DMS53 (cell line): ENCODE measurements around the gene MAP3K10.
"Not testable (repeated sequence)": the region's sequence is repeated elsewhere in the genome, so short reads cannot be mapped to it uniquely, and the experiment has no call there.

Experiments used
- DNase-seq: peaks from one replicate; lab custom pipeline; 2025; lab: John Stamatoyannopoulos, UW

MAP3K10 gene

DNA sequence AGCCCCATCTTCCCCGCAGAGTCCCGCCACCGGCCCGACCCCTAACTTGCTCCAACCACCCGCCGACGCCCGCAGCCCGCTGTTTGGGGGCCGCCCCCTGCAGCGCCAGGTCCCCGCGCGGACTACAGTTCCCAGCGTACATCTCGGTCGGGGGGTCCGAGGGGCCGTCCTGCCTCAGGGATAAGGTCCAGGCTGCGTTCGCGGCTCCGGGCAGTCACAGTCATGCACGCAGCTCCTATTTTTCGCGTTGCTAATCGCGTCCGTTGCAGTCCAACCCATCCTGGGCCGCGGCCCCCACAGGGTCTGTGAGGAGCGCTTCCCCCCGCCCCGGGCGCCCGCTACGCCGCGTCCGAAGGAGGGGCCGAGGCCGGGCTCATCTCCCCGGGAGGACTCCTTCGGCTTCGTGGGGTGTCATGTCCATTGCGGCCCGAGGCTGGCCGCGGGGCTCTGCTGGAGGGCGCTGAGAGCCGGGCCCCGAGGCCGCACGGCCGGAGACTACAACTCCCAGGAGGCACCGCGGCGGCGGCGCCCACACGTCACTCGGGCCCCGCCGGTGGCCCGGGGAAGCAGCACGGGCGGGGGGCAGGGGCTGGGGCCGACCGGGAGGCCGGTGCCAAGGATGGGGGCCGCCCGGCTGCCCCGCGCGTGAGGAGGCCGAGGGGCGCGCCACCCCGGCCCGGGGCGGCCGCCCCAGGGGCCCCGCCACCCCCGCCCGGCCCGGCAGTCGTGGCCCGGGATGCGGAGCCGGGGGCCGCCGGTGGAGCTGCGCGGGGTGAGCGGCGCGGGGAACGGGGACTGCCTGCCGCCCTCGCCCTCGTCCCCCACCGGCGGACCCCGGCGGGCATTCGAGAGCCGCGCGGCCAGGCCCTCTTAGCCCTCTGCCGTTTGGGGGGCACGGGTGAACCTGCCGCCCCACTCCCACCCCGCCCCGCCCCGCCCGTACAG, at the start of gene MAP3K10:
Gene MAP3K10 (plus strand): TSS at position 536 of the 945 bp plus-strand sequence. CDS start 606 bp downstream, outside the sequence.
- peak; percentile 90 for DNase-seq

DNA sequence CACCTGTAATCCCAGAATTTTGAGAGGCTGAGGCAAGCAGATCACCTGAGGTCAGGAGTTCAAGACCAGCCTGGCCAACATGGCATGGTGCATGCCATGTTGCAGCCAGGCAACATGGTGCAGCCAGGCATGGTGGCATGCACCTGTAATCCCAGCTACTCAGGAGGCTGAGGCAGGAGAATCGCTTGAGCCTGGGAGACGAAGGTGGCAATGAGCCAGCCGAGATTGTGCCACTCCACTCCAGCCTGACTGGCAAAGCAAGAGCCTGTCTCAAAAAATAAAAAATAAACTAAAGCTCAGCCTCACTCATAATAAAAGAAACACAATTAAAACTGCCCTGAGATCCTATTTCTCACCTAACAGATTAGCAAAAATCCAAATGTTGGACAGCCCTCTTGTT, 49.7 kb upstream of the MAP3K10 start:
- DNase-seq, result no peak

DNA sequence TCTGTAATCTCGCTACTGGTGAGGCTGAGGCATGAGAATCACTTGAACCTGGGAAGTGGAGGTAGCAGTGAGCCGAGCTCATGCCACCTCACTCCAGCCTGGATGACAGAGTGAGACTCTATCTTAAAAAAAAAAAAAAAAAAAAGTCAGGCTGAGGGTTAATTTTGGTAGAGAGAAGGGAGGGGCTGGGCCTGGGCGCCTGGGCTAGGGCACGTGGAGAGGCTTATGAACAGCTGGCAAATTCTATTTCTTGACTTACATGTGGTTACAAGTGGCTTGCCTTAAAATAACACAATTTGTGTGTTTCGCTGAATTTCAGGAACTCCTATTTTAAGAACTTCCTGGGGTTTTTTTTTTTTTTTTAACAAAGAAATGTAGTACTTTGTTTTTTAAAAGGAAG, 47.6 kb upstream of the MAP3K10 start:
- DNase-seq, result no peak

DNA sequence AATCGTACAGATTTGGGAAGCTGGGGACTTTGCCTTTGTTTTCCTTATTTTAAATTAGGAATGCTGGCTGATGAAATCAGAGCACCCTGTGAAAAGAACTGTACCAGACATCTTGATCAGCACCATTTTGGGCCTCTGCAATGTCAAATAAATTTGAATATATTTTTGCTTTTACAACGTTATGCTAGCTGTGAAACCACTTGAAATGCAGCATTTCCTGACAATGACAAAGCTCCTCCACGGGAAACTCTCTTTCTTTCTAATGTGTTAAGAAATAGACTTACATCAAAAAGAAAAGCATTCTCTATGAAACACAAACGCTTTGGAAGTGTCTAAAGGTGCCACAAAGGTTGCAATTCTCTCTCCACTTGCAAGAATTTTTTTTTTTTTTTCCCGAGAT, 47.1 kb upstream of the MAP3K10 start:
- no peak for DNase-seq

DNA sequence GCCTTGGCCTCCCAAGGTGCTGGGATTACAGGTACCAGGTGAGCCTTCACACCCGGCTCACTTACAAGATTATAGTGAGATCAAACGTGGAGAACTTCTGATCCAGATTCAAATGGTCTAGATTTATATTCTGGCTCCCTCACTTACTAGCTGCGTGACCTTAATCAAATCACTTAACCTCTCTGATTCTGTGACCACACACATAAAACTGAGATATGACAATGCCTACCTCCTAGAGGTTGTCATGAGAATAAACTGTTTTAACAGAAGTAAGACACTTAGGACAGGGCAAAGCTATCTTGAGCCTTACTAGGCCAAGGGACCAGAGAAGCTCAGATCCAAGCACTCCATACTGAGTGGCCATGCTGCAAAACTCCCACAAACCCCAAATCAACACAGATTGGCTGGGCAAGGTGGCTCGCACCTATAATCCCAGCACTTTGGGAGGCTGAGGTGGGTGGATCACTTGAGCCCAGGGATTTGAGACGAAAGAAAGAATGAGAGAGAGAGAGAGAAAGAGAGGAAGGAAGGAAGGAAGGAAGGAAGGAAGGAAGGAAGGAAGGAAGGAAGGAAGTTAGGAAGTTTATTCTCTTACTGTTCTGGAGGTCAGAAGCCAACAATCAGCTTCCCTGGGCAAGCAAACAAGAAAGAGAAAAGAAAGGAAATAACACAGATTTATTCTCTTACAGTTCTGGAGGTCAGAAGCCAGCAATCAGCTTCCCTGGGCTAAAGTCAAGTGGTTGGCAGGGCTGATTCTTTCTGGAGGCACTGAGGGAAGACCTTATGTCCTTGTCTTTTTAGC, 46.1 kb upstream of the MAP3K10 start:
- no peak for DNase-seq

DNA sequence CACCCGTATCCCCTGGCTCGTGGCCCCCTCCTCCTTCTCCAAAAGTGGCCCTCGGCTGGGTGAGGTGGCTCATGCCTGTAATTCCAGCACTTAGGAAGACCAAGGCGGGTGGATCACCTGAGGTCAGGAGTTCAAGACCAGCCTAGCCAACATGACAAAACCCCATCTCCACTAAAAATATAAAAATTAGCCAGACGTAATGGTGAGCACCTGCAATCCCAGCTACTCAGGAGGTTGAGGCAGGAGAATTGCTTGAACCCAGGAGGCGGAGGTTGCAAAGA, 45.5 kb upstream of the MAP3K10 start:
- DNase-seq, result not testable (repeated sequence)

DNA sequence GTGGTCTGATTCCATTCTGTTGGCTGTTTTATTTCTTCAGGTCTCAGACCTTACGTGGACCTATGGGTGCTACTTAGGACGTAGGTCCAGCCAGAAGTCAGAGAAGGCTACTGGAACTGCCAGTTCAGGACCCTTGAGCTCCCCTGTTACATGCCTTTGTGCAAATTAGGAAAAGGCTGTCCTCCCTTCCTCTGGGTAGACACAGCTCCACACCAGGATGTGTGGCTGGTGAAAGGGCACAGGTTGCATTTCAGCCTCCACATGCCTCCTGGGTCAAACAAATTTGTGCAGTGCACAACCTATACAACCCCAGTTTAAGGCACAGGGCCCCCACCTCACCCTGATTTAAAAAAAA, 43.9 kb upstream of the MAP3K10 start:
- peak; percentile 44 for DNase-seq

DNA sequence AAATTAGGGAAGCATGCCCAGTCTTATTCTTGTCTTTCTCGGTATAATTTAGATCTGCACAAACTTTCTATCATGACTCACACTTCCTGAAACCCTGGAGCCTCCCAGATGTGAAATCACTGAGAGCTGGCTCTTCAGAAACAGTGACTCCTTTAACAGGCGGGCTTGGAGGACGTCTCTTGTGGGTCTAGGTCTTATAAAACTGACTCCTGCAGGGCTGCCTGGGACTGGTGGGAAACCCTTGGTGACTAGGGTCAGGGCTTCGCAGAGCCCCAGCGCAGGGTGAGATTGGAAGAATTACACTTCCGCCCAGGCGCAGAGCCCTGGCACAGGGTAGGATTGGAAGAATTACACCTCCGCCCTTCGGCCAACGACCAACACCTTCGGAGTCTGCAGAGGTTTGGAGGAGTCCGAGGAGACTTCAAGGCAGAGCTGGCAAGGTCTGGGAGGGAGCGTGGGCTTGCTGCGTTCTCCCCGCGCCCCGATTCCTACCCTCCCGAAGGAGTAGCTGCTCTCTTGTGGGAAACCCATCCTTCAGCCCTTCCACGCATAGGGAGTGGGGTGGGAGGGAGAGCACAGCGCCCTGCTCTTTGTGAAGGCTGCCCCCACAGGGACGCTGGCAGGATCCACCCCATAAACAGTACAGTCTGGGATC, 43.4 kb upstream of the MAP3K10 start:
- peak; percentile 55 for DNase-seq

DNA sequence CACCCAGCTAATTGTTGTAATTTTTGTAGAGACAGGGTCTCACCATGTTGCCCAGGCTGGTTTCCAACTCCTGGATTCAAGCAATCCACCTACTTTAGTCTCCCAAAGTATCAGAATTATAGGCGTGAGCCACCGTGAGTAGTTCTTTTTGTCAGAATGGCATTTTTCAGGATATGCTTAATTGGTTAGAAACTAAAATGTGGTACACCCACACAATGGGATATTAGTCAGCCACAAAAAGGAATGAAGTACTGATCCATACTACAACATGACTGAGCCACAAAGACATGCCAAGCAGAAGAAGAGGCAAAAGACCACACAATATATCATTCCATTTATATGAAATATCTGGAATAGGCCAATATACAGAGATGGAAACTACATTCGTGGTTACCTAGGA, 41.7 kb upstream of the MAP3K10 start:
- DNase-seq, result no peak

DNA sequence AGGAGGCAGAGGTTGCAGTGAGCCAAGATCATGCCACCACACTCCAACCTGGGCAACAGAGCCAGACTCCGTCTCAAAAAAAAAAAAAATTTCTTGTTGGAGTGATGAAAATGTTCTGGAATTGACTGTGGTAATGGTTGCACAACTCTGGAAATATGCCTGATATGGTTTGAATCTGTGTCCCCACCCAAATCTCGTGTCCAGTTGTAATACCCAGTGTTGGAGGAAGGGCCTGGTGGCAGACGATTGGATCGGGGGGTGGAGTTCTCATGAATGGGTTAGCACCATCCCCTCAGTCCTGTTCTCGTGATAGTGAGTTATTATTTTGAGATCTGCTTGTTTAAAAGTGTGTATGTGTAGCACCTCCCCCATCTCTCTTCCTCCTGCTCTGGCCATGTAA, 41.1 kb upstream of the MAP3K10 start:
- no peak for DNase-seq

DNA sequence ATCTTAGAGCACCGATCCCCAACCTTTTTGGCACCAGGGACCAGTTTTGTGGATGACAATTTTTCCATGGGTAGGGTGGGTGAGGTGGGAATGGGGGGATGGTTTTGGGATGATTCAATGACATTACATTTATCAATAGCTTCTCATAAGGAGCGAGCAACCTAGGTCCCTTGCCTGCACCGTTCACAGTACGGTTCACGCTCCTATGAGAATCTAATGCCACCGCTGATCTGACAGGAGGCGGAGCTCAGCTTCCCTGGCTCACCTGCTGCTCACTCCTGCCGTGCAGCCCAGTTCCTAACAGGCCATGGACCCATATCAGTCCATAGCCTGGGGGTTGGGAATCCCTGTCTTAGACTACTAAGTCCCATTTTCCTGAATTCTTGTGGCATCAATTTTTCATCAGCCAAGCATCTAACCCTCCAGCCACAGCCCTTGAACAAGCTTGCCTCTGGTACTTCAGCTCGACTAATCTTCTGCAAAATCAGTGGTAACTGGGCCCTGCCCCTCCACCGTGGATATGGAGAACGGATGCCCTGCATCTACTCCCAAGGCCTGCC, 37.0 kb upstream of the MAP3K10 start:
- no peak for DNase-seq

DNA sequence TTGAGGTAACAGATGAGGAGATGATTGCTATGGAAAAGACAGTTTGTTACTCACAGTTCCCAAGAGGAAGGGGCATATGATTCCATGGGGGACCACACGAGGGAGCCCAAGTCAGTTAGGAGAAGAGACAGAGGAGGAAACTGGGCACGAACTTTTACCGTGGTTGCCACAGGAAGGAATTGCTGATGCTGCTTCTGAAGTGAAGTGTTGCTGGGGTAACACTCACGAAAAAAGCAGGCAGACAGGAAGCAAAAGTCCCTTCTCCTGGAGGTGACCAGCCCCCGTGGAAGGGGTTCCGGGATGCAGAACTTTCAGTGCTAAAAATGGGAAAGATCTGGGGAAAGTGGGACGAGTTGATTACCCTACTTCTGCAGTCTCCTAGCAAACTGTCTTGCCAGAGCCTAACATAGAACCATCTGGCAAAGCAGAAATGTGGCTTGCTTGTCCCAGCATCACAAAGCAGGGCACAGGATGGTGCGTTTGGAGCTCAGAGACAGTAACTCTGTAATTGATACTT, 35.4 kb upstream of the MAP3K10 start:
- DNase-seq, result peak; percentile 71

DNA sequence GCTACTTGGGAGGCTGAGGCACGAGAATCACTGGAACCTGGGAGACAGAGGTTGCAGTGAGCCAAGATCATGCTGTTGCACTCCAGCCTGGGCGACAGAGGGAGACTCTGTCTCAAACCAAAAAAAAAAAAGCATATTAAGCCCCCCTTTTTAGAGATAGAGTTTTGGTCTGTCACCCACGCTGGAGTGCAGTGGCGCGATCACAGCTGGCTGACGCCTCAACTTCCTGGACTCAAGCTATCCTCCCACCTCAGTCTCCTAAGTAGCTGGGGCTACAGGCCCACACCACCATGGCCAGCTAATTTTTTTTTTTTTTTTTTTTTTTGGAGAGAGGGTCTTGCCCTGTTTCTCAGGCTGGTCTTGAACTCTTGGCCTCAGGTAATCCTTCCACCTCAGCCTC, 34.2 kb upstream of the MAP3K10 start:
- DNase-seq, result no peak

DNA sequence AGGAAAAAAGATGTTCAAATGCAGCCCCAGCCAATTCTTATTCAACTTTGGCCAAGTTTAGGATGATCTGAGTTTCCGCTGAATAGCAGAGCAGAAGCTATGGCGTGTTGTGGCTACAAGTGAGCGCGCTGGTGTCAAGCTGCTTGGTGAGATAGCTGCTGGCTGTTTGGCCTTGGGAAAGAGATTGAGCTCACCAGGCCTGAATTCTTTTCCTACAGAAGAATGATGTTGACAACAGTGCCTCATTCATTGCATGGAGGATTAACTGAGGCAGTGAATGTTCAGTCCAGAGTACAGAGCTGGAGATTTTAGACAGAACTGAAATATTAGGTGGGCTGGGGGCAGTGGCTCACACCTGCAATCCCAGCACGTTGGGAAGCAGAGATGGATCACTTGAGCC, 31.5 kb upstream of the MAP3K10 start:
- no peak for DNase-seq

DNA sequence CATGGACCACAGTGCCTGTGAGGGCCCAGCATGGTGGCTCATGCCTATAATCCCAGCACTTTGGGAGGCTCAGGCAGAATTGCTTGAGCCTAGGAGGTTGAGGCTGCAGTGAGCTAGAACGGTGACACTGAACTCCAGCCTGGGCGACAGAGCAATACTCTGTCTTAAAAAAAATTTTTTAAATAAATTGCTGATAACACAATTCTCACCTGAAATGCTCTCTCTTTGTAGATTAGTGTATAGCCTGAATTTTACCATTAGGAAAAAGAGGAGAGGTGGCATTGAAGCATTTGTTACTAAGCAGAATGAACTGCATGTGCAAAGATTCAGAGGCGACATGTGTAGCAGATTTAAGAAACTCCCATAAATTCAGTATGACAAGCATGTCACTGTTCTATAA, 29.1 kb upstream of the MAP3K10 start:
- DNase-seq, result no peak

DNA sequence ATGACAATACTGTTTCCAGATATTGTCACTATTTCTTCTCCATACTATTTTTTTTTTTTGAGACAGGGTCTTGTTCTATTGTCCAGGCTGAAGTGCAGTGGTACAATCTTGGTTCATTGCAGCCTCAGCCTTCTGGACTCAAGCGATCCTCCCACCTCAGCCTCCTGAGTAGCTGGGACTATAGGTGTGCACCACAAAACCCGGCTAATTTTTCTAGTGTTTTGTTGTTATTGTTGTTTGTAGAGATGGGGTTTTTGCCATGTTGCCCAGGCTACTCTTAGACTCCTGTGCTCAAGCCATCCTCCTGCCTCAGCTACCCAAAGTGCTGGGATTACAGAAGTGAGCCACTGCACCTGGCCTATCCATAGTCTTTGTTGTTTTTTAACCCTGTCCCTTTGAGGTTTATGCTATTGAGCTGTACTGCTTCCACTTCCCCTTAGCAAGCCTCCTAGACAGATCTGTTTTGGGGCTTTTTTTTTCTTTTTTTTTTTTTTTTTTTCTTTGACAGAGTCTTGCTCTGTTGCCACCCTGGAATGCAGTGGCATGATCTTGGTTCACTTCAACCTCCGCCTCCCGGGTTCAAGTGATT, 27.6 kb upstream of the MAP3K10 start:
- no peak for DNase-seq

DNA sequence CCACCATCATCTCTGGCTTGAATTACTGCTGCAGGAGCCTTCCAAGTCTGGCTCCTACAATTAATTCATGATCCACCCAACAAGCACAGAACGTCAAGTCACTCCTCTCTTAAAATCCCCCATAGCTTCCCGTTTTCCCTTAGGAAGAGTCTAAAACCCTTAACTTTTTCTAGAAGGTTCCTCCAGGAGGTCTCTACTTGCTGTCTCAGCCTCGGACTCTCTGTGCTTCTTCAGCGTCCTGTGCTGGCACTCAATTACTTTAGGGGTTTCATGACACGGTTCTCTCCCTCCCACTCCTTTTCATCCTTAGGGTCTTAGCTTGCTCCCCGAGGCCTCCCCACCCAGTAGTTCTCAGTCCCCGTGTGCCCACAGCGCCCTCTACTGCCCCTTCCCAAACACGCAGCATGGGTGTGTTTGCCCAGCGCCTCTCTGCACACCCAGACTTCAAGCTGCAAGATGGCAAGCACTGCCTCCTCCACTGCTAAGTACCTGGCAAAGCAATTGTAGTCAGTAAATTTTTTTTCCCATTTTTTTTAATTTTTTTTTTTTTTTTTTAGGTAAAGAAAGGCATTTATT, 25.8 kb upstream of the MAP3K10 start:
- DNase-seq, result peak; percentile 75

DNA sequence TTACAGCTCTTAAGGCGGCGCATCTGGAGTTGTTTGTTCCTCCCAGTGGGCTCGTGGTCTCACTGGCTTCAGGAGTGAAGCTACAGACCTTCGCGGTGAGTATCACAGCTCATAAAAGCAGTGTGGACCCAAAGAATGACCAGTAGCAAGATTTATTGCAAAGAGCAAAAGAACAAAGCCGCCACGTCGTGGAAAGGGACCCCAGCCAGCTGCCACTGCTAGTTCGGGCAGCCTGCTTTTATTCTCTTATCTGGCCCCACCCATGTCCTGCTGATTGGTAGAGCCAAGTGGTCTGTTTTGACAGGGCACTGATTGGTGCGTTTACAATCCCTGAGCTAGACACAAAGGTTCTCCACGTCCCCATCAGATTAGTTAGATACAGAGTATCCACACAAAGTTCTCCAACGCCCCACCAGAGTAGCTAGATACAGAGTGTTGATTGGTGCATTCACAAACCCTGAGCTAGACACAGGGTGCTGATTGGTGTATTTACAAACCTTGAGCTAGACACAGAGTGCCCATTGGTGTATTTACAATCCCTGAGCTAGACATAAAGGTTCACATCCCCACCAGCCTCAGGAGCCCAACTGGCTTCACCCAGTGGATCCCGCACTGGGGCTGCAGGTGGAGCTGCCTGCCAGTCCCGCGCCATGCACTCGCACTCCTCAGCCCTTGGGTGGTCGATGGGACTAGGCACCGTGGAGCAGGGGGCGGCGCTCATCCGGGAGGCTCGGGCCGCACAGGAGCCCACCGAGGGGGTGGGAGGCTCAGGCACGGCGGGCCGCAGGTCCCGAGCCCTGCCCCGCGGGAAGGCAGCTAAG, 21.5 kb upstream of the MAP3K10 start:
- not testable (repeated sequence) for DNase-seq

DNA sequence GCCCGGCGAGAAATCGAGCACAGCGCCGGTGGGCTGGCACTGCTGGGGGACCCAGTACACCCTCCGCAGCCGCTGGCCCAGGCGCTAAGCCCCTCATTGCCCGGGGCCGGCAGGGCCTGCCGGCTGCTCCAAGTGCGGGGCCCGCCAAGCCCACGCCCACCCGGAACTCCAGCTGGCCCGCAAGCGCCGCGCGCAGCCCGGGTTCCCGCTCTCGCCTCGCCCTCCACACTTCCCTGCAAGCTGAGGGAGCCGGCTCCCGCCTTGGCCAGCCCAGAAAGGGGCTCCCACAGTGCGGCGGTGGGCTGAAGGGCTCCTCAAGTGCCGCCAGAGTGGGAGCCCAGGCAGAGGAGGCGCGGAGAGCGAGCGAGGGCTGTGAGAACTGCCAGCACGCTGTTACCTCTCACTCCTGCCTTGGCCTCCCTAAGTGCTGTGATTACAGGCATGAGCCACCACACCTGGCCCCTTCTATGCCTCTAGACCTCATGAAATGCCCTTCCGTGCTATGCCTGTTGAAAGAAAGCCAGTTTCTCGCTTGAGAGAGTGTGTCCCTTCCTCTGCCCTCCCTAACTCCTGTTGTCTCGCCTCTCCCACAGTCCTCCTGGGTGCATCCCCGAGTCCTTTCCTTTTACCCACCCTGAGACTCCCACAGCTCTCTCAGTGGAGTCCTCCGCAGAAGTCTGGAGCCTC, 20.8 kb upstream of the MAP3K10 start:
- not testable (repeated sequence) for DNase-seq

DNA sequence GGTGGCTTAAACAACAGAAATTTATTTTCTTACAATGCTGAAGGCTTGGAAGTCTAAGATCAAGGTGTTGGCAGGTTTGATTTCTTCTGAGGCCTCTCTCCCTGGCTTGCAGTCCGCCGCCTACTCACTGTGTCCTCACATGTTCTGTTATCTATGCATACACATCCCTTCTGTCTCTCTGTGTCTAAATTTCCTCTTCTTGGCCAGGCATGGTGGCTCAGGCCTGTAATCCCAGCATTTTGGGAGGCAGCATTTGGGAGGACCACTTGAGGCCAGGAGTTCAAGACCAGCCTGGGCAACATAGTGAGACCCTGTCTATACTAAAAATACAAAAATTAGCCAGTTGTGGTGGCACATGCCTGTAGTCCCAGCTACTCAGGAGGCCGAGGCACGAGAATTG, 19.9 kb upstream of the MAP3K10 start:
- DNase-seq, result not testable (repeated sequence)
